GM12874 (cell line): ENCODE results near the gene KCNMA1.

ENCODE experiments used
- TF ChIP-seq, protein P1 (sequence below): IDR thresholded peaks from 2 replicates; pipeline ENCODE4 v1.5.1; 2011; ENCODE audit warnings: low read depth, mild to moderate bottlenecking, control low read depth, low read length, moderate library complexity; ENCODE audit not compliant: insufficient read depth

The KCNMA1 gene

DNA sequence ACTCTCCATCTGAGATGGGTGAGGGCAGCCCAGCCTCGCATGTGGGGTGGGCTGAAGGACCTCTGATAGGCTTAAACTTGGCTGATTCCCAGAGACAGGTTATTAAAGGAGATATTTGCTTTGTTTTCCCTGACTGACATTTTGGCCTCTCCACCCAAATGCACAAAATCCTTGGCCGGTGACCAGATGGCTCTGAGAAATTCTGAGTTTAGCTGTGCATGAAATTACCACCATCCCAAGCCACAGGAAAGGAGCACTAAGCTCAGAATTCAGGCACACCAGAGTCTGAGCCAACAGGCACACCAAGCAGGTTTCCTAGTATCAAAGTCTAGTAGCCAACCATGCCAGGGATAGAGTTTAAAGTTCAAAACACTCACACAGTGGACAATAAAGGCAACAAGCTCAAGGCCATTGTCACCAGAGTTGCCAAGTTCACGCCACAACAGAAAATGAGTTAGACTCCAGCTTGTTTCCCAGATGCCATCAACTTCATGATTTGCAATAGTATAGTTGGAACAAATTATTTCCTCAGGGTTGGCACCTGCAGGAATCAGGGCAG lies 387.6 kb downstream of the KCNMA1 start:
- TF ChIP-seq, protein P1, sequence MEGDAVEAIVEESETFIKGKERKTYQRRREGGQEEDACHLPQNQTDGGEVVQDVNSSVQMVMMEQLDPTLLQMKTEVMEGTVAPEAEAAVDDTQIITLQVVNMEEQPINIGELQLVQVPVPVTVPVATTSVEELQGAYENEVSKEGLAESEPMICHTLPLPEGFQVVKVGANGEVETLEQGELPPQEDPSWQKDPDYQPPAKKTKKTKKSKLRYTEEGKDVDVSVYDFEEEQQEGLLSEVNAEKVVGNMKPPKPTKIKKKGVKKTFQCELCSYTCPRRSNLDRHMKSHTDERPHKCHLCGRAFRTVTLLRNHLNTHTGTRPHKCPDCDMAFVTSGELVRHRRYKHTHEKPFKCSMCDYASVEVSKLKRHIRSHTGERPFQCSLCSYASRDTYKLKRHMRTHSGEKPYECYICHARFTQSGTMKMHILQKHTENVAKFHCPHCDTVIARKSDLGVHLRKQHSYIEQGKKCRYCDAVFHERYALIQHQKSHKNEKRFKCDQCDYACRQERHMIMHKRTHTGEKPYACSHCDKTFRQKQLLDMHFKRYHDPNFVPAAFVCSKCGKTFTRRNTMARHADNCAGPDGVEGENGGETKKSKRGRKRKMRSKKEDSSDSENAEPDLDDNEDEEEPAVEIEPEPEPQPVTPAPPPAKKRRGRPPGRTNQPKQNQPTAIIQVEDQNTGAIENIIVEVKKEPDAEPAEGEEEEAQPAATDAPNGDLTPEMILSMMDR = no peak

DNA sequence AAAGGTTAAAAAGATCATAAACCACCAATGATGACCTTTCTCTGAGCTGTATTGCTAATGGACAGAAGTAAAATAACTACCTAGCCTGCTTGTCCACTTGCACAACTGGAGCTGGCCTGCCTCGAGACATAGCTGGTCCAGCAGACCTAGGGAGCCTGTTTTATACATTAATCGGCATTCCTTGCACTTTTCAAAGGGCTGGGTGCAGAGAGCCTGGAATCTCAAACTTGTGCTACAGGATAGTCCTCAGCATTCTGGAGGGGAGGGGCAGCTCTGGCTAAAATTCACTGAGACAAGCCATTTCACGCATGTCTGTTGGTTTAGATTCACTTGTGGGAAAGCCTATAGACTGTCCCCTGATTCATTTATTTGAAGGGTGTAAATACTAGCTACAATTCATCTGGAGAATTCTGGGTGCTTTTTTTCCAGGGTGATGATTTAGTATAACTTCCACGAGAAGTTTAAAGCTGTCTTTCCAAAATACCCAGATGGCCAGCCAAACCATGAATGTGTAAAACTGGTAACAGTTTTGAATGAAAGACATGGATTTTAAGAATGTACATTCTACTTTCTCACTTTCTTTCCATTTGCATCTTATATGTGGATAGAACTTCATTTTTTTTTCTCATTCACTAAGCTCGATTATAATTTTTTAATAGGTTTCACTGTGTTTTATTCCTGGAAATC lies 389.4 kb downstream of the KCNMA1 start:
- TF ChIP-seq, protein P1 = no peak

DNA sequence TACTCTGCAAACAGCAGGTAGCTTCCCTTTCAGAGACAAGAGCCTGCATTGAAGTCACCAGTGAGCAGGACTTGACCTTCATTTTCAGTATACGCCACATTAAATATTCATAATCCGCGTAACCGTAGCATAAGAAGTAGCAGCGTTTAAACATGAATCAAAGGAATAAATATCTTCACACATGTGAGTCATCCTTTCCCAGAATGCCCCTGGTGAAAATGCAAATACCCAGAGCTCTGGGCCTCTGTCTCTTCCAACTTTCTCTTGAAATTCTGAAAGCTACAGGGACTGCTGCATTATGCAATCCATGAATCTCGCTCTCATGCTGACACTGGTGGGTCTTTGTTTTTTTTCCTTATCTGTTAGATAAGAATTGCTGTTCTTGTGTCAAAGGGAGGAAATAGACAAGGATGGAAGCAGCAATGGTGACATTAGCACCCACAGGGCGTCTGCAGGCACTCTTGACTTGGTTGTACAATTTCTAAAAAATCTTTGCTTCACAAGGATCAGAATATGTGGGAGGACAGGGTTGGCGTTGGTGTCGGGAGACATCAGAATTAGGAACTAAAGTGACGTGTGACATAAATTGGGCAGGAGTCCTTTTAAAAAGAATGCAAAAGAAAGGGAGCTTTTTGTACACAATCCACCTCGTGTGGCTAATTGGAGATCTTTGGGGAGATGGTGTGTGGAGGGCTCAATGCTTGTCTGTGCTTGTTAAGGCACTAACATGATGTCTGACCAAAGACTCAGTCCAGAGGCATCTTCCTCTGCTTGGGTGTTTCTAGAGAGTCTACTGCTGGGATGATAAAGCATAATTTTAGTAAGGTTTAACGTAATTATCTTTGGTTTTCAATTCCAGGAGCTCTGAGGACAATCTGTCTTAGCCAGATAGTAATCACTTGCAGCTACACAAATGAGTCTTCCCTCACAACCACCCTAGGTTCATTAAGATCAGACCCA lies 390.3 kb downstream of the KCNMA1 start:
- TF ChIP-seq, protein P1 = no peak

DNA sequence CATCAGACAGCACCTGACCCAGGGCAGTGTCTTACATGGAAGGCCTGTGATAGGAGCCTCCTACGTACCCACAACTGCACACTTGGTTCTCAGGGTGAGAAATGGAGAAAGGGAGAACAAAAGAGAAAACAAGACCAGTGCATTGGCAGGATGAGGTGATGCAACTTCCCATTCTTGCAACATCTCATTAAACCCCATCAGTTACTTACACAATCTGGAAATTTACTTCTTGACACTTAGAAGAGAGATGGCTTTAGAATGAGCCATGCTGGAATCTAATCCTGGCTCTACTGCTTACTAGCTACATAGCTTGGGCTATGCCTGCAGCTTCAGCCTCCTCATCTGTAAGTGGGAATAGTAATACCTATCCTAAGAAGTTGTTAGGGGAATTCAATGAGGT lies 391.7 kb downstream of the KCNMA1 start:
- TF ChIP-seq, protein P1 = no peak

DNA sequence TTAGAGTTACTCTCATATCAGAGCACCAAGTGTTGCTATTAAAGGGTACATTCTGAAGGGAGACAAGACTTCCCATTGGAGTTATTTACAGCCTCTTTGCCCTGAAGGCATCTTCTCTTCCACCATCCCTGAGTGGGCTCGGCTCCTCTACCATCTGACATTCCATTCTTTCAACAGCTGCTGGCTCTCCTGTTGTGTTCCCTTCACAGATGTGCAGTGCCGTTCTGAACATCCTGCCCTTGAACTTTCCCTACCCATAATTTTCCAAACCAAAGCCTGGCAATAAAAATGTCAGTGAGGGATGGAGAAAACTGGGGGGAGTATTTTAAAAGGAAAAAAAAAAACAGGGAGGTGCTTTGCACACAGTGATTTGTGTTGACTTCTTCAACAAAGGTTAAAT lies 392.9 kb downstream of the KCNMA1 start:
- TF ChIP-seq, protein P1 = no peak

DNA sequence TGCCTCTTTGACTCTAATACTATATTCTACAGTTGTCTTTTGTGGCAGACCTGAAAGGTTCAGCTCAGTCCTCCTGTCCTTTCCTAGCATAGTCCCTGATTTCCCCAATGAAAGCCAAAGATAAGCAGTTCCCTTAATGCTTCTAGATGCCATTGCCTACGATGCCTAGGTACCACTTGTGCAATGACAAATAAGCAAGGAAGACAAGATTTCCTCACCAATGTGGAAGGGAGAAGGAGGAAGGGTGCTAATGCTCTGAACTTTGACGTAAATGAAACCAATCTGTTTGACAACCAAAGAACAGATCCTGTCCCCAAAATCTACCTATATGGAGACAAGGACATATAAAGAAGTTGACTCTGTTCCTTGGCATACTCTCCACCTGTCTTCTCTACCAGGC lies 393.3 kb downstream of the KCNMA1 start:
- TF ChIP-seq, protein P1 = no peak

DNA sequence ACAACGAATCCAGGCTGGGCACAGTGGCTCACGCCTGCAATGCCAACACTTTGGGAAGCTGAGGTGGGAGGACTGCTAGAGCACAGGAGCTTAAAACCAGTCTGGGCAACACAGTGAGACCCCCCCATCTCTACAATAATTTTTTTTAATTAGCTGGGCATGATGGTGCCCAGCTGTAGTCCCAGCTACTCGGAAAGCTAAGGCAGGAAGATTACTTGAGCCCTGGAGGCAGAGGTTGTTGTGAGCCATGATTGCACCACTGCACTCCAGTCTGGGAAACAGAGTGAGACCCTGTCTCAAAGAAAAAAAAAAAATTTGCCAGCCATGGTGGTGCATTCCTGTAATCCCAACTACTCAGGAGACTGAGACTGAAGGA lies 396.3 kb downstream of the KCNMA1 start:
- TF ChIP-seq, protein P1 = no peak
